AG09319 (cell line): ENCODE measurements around the gene PGAM5.

ENCODE experiments used
- DNase-seq: peaks from one replicate; pipeline ENCODE4 v3.0.0-alpha.2; 2010; ENCODE audit warnings: low read depth; ENCODE audit errors: extremely low read depth
- CTCF ChIP-seq: IDR thresholded peaks from 2 replicates; pipeline ENCODE4 v1.5.1; 2011; ENCODE audit warnings: low read depth, mild to moderate bottlenecking, inconsistent platforms, low read length, moderate library complexity

The PGAM5 gene

GRCh38 chr12:132717011-132717410 lies 6.4 kb downstream of the PGAM5 start:
- no peak for DNase-seq
- no peak for TF ChIP-seq CTCF

DNA sequence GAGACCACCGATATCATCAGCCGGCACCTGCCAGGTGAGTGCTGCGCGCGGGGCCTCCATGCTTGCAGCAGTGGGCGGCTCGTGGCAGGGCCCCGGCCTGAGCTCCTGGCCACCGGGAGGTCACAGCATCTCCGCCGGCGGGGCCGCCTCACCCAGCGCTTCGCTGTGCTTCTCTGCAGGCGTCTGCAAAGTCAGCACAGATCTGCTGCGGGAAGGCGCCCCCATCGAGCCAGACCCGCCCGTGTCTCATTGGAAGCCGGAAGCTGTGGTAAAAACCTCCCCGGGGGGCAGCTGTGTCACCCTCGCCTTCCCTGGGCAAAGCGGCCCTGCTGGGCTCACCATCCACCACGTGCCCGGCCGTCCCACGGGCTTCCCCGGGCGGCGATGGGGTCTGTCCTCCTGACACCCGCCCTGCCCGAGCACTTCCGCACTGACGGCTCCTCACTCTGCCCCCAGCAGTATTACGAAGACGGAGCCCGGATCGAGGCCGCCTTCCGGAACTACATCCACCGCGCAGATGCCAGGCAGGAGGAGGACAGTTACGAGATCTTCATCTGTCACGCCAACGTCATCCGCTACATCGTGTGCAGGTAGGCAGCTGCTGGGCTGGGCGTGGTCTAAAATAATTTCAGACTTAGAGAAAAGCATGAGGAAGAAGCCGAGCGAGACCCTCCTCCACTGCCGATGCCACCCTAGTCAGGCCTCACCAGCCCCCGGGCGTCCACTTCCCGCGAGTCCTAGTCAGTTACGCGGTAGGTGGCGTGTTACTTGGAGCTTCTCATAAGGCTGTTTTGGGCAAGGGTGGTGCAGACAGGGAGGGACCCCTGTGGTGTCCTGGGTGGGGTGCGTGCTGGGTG lies 7.1 kb downstream of the PGAM5 start:
- TF ChIP-seq CTCF, result no peak
- DNase-seq, result no peak

- no peak for TF ChIP-seq CTCF
- no peak for DNase-seq
Measured at GRCh38 chr12:132718644-132719043, 8.0 kb downstream of the PGAM5 start.

DNA sequence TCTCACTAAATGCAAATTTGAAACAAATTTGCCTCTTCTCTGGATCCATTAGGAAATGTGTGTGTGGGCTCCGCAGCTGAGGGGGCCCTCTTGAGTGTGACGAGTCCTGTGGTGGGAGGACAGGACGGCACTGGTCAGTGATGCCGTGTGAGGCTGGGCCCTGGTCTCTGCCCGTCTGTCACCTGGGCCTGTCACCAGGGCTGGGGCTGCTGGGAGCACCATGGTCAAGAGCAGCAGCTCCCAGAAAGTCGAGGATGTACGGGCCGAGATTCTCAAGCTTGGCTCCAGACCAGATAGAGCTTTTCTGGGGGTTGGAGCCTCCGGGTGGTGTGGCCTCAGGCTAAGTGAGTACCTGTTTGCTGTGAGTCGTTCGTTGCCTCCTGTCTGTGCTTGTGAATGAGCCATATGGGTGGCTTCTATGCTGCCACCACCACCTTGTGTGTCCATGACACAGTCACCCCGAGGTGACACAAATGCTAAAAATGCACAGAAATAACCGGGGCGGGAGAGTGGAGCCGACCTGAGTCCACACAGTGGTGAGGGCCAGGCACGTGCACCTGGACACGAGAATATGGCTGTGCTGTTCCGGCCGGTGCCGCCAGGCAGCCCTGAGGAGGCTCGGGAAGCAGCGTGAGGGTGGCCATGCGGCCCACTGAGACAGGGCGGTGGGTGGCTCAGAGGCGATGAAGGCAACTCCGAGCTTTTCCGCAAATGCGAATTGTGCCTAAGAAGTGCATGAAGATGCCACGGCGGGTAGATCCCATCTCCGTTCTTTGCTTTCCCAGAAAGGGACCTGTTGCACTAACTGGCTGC lies 8.7 kb downstream of the PGAM5 start:
- no peak for DNase-seq

DNA sequence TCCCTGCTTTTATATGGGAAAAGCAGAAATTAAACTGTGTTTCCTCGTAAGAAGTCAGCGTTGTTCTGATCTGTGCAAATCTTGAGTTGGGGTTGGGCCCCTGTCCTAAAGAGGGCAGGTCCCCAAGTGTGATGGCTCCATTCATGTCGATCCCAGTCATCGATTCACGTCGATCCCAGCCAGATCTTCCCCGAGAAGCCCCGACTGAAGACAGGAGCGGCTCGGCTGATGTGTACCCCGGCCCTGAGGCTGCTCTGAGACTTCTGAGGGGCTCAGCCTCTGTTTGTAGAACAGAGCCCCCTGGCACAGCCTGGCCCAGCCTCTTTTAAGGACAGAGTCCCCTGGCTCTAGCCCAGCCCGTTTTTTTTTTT lies 9.3 kb downstream of the PGAM5 start:
- DNase-seq, result no peak
- TF ChIP-seq CTCF, result no peak

More for the DNA sequence above, 8.7 kb downstream of the PGAM5 start:
- no peak for TF ChIP-seq CTCF

GRCh38 chr12:132720606-132721345 lies 10.1 kb downstream of the PGAM5 start:
- DNase-seq, result no peak
- no peak for TF ChIP-seq CTCF
